ENCODE data around the gene ROR1. TPM values are rescaled to one million over a fixed set of nuclear protein-coding genes. Genes with fewer than 3 reads are reported as not detected.

ROR1 gene
- total and polyA plus RNA-seq, 7 donors: 0.13 to 2.8 (median 1.2) TPM

GRCh38 chr1:63893976-63894375 lies 120.2 kb downstream of the ROR1 start:
- intact Hi-C loops (cut with DNase I): no loop called here
- TF ChIP-seq CTCF (IDR thresholded peaks at IDR 0.05): no peak

GRCh38 chr1:63894627-63895265 lies 120.9 kb downstream of the ROR1 start:
- Histone ChIP-seq H3K4me1 (no peaks in the 10 kb centered on the region), H3K36me3 (ENCODE audit: insufficient read depth in 1 of 2, low read depth in 1 of 2) (no peaks in the 10 kb centered on the region), H3K4me3 (no peak overlapping the region), H3K27me3 (ENCODE audit: insufficient read depth in 3 of 3, low read length in 2 of 3) (no peaks in the 10 kb centered on the region), H3K27ac (no peak overlapping the region), H3K9me3 (no peaks in the 10 kb centered on the region)
- WGBS, 3 donors: 85 to 89% (median 88%) methylated on average over 3 of the region's 3 CpGs
- no peak for TF ChIP-seq CTCF (IDR thresholded peaks at IDR 0.05)
- DNase-seq (no peak), ATAC-seq (no peak)
- intact Hi-C loops (cut with DNase I): no loop called here

More at GRCh38 chr1:63893976-63894375, 120.2 kb downstream of the ROR1 start:
- DNase-seq: no peak
- ATAC-seq: no peak
- H3K9me3 ChIP-seq: no peaks in the 10 kb centered on the region
- H3K27me3 ChIP-seq (ENCODE audit: insufficient read depth in 3 of 3, low read length in 2 of 3): no peaks in the 10 kb centered on the region
- H3K36me3 ChIP-seq (ENCODE audit: insufficient read depth in 1 of 2, low read depth in 1 of 2): no peaks in the 10 kb centered on the region
- no peaks in the 10 kb centered on the region for H3K4me1 ChIP-seq
- no peak overlapping the region for H3K4me3 ChIP-seq
- no peak overlapping the region for H3K27ac ChIP-seq
- 91 to 97% (median 95%) methylated on average over 3 of the region's 3 CpGs for WGBS, 3 donors

GRCh38 chr1:63896755-63897154 lies 122.9 kb downstream of the ROR1 start:
- WGBS, 3 donors: 84 to 93% (median 87%) methylated on average over 2 of the region's 2 CpGs
- no peak for TF ChIP-seq CTCF (IDR thresholded peaks at IDR 0.05)

GRCh38 chr1:63898428-63899196 lies 124.8 kb downstream of the ROR1 start:
- 69 to 75% (median 72%) methylated on average over 6 of the region's 6 CpGs for WGBS, 3 donors
- no peak for ATAC-seq

More at GRCh38 chr1:63896755-63897154, 122.9 kb downstream of the ROR1 start:
- no peak overlapping the region for H3K27ac ChIP-seq
- intact Hi-C loops (cut with DNase I): no loop called here
- no peaks in the 10 kb centered on the region for H3K36me3 ChIP-seq (ENCODE audit: insufficient read depth in 1 of 2, low read depth in 1 of 2)
- no peaks in the 10 kb centered on the region for H3K27me3 ChIP-seq (ENCODE audit: insufficient read depth in 3 of 3, low read length in 2 of 3)
- H3K9me3 ChIP-seq: no peaks in the 10 kb centered on the region
- H3K4me3 ChIP-seq: no peak overlapping the region
- H3K4me1 ChIP-seq: no peaks in the 10 kb centered on the region
- ATAC-seq: no peak
- no peak for DNase-seq

More at GRCh38 chr1:63898428-63899196, 124.8 kb downstream of the ROR1 start:
- H3K27me3 ChIP-seq (ENCODE audit: insufficient read depth in 3 of 3, low read length in 2 of 3): peaks cover 0 to 2% (median 0%) of the 10 kb centered on the region in 3 donors
- TF ChIP-seq CTCF (IDR thresholded peaks at IDR 0.05): no peak
- peaks cover 4% of the 10 kb centered on the region for H3K4me1 ChIP-seq
- no peak overlapping the region for H3K4me3 ChIP-seq
- H3K9me3 ChIP-seq: no peaks in the 10 kb centered on the region
- intact Hi-C loops (cut with DNase I): no loop called here
- no peak for DNase-seq
- no peak overlapping the region for H3K27ac ChIP-seq
- no peaks in the 10 kb centered on the region for H3K36me3 ChIP-seq (ENCODE audit: insufficient read depth in 1 of 2, low read depth in 1 of 2)
